HG03457 (cell line): Measurements from ENCODE around the gene MT4.

Source experiments
- ATAC-seq: cut with Tn5 transposase; IDR thresholded peaks from one replicate; pipeline ENCODE4 v1.9.1; 2021; ENCODE audit warnings: moderate number of reproducible peaks; ENCODE audit not compliant: unreplicated experiment

Gene MT4

DNA sequence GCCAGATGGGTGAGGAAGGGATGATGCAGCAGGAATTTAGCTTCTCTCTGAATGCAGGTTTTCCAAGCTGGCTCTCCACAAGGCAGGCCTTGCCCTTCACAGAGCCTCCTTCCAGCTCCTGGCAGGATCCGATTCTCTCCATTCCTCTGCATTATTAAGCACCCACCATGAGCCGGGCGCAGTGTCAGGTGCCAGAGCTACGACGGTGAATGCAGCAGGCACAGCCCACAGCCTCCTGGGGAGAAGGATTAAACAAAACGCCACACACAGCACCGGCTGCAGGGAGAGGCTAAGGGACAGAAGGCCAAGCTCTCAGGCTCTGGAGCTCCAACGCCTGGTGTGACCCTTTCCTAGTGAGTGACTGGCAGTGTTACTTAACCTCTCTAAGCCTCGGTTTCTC is 36.5 kb downstream of the MT4 start:
- ATAC-seq: no peak

DNA sequence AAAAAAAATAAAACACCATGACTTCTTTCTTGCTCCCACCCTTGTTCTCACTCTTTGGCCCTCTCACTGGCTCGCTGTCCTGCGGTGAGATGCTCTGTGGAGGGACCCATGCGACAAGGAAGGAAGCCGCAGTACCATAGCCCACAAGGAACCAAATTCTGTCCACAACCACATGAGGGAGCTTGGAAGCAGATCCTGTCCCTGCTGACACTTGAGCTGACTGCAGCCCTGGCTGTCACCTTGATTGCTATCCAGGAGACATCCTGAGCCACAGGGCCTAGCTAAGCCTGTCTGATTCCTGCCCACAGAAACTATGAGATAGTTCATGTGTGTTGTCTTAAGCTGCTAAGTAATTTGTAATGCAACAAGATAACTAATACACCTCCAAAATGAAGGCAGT is 38.7 kb downstream of the MT4 start:
- no peak for ATAC-seq

DNA sequence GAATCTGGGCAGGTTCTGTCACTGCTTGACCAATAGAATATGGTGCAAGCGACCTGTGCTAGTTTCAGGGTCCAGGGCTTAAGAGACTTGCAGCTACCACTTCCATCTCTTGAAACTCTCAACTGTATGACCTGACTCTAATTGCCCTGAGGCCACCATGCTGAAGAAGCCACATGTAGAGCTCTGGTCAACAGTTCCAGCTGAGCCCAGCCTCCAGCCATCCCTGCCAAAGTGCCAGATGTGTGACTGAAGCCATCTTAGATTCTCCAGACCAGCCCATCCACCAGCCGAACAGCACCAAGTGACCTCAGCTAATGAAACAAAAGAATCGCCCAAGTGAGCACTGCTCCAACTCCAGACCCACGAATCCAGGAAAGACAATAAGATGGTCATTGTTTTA is 40.1 kb downstream of the MT4 start:
- no peak for ATAC-seq

DNA sequence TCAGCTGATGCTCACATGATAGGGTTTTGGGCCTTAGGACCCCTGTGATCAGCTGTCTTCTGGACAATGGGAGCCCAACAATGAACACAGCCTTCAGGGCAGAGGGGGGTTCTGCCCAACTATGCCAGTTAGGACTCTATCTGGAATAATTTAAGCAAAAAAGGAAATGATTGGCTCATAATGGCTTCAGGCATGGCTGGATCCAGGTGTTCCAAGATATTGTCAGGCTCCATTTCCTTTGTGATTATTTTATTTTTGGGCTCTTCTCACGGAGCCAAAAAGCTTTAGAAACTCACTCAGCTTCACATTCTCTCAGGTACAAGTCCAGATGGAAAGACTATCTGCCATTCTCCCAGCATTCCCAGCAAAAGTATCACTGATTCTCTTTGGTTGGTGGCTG is 40.6 kb downstream of the MT4 start:
- ATAC-seq: no peak

DNA sequence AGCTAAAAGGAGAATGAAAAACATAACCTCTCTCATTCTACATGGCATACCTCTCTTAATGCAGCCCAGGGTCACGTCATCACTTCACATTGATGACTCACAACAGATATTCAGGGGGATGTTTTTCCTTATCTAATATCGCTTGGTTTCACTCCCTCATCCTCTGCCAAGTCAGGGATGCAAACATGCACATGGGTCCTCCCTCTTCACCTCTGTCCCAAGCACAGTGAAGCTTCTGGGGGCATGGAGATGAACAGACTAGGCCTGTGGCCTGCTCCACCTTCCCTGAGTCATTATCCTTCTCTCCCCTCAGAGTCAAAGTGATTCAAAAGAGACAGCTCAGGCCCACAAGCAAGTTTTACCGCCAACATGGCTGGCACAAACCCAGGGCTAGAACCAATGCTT is 41.2 kb downstream of the MT4 start:
- no peak for ATAC-seq

DNA sequence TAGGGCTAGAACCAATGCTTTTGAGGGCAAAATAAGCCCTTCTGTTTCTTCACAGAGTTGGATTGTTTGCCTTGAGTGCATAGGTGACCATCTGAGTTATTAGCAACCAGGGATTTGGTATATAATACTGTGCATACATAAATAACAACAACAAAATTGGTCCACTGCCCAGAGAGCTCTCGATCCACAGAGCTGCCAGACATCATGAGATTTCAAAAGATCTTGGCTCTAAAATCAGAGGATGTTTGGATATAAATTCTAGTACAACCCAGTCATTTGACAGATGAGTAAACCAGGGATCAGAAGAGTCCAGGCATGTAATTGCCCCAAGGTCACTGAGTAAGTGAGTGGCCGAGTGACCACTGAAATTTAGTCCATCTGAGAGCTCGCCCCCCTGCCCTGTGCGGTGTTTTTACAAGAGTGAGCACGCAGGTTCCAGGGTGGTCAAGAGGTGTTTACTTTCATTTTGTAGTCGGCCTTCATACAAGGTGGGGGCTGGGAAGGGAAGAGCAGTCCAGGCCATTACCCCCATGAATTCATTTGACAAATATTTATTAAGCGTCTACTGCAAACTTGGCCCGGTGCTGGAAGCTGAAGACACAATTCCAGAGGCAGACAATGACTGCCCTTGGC is 41.7 kb downstream of the MT4 start:
- no peak for ATAC-seq

DNA sequence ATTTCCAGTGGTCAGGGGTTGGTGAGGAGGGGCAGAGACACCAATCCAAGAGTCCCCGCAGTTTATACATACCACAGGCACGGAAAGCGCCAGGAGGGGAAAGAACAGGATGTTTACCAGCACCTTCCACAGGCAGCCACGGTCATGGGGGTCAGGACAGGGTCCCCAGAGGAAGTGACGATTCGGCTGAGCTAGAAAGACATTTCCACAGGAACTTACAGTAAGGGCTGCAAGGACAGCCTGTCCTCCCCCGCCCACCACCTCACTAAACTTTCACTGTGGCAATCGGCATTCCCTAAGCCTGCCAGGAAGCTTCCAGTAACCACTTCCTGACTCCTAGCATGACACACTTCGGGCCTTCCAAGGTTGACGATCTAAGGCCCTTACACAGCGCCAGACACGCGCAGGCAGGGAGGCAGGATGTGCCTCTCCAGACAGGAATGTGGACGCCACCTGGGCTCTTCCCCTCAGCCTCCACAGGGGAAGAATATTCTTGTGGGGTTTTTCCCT is 42.3 kb downstream of the MT4 start:
- ATAC-seq: no peak

DNA sequence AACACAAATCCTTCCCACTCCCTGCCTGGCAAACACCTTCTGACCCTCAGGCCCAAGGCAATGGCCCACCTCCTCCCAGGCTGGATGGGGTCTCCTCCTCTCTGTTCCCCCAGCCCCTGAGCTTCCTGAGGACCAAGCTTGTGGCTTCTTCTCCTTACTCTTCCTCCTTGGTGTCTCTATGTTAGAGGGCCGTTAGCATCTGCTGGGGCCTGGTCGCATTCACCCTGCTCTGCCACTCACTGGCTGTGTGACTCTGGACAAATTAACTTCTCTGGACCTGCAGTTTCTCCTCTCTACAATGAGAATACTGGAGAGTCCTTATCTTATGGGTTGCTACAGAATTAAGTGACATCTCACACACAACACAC is 42.8 kb downstream of the MT4 start:
- ATAC-seq: no peak

DNA sequence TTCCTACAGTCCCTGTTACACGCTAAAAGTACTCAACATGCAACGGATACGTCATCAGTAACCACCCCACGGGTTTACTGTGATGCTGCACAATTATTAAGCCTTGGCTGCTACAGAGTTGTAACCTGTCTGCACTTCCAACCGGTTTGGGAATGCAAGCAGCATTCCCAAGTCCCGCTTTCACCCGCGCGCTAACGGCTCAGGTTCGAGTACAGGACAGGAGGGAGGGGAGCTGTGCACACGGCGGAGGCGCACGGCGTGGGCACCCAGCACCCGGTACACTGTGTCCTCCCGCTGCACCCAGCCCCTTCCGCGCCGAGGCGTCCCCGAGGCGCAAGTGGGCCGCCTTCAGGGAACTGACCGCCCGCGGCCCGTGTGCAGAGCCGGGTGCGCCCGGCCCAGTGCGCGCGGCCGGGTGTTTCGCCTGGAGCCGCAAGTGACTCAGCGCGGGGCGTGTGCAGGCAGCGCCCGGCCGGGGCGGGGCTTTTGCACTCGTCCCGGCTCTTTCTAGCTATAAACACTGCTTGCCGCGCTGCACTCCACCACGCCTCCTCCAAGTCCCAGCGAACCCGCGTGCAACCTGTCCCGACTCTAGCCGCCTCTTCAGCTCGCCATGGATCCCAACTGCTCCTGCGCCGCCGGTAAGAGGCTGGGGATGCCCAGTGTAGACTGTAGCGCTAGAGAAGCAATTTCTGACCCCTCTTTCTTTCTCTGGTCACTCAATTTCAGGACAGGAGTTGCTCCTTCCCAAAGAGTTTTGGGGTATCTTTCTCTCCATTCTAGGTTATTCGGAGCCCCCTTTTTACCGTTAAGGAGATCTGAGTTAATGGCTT is 43.4 kb downstream of the MT4 start, which contains the start of gene MT2A:
TSS of gene MT2A (plus strand) at position 542 of the 833 bp plus-strand sequence. CDS start at position 614, 72 bp downstream.
- peak; percentile 66 for ATAC-seq

DNA sequence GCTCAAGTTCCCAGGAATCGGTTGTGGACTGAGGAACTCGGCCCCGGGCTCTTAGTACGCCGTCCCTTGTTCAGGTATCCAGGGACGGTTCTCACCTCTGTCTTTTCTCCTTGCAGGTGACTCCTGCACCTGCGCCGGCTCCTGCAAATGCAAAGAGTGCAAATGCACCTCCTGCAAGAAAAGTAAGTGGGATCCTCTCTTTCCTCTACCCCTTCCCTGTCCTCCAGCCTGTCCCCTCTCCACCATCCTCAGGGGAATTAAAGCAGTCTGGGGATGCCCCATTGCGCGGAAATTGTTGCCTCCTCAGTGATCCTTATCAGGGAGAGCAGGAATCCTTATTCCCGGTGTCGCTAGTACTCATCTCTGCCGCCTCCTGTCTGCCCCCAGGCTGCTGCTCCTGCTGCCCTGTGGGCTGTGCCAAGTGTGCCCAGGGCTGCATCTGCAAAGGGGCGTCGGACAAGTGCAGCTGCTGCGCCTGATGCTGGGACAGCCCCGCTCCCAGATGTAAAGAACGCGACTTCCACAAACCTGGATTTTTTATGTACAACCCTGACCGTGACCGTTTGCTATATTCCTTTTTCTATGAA is 44.1 kb downstream of the MT4 start:
- no peak for ATAC-seq

DNA sequence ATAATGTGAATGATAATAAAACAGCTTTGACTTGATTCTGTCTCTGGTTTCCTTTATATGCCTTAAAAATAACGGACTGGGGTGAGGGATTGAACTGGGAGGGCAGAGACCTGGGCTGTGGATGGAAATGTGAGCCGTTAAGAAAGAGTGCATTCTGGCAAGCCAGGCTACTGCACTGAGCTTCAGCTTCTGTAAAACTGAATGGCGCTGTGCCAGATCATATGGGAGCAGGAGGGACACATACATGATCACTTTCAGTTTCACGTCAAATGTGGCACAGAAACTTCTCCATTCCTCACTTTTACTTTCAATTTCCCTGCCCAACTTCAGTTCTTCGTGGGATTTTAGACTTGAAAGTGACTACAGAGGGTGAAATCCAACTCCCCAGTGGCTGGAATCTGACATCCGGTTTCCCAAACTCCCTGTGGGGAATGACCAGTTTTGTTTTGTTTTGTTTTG is 44.6 kb downstream of the MT4 start:
- no peak for ATAC-seq

DNA sequence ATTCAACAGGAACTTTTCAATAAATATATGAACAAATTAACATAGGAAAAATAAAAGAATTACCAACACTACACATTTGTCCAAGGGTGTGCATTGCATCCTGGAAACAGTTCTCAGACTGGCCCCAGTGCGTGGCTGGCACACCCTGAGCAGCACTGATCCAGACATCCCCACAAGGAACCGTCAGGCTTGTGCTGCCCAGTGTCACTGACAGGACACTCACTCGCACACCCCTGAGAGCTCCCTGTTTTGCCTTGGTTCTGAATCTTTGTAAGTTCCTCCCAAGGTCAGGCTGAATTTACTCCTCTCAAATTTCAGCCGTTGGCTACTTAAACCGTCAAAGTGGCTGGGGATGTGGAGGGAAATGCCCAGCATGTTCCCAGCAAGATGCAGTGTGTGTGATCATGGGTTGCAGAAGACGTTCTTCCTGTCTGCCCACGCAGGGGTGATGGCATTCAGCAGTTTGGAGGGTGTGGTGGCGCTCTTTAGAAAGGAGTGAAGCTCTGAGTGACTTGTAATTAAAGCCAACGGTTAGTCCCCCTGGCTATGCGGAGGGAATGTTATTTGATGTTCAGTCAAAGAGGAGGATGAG is 45.2 kb downstream of the MT4 start:
- no peak for ATAC-seq

DNA sequence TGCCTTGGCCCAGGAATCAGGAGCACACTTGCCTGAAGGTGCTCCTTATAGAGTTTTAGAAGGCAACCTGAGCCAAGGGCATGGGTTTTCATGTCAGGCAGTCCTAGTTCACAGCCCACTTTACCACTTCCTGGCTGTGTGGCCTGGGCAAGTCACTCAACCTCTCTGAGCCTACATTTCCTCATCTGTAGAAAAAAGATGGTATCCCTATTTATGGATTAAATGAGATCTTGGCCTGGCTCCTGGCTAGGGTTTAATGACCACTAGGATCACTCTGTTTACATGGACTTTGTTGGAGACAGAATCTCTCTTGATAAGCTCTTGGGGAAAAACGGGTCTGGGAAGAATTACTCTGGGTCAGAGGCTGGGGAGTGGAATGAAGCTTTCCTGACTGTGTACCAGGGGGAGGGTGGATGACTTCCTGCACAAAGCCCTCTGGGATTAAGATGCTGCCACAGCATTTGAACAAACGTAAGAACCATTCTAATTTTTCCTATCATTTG is 45.8 kb downstream of the MT4 start:
- no peak for ATAC-seq

DNA sequence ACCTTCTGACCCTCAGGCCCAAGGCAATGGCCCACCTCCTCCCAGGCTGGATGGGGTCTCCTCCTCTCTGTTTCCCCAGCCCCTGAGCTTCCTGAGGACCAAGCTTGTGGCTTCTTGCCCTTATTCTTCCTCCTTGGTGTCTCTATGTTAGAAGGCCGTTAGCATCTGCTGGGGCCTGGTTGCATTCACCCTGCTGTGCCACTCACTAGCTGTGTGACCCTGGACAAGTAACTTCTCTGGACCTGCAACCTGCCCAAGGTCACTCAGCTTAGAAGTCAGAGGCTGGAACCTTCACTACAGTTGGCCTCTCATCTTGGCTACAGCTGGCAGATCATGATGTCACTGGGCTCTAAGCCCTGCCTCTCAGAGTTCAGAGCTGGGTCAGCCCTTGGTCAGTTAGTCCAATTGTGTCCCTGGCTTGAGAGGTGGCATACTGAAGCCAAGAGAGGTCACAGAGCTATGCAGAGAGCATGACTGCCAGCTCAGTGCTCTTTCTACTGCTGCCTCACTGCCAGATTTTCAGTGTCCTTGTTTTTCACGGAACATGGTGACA is 46.5 kb downstream of the MT4 start:
- no peak for ATAC-seq

DNA sequence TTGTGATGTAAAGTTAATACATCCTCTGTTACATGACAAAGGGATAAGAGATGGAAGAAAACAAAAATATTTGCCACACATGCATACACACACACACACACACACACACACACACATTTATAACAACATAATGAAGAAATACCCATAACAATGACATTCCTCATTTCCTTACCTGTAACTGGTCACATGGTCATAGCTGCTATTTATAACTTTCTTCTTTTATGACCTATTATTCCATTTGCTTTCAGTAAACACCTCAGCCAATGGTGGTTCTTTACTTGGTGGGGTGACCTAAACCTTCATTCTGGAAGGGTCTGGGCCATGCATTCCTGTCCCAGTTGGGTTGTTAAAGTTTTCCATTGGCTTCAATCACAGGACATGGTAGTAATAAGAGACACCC is 48.8 kb downstream of the MT4 start:
- ATAC-seq: no peak

DNA sequence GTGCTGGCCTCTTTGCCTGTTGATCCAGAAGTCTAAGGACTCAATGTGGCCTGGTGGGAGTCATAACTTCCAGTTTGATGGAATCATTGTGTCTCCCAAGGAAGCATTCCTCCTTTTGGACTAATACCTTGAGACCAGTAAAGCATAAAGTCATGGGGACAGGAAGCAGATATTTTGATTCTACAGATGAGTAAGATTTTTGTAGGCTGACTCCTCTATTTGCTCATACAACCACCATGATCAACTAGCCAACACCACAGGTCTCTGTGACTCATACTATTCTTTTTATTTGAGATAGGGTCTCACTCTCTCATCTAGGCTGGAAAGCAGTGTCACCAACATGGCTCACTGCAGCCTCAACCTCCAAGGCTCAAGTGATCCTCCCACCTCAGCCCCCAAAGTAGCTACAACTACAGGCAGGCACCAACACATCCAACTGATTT is 49.7 kb downstream of the MT4 start:
- no peak for ATAC-seq

DNA sequence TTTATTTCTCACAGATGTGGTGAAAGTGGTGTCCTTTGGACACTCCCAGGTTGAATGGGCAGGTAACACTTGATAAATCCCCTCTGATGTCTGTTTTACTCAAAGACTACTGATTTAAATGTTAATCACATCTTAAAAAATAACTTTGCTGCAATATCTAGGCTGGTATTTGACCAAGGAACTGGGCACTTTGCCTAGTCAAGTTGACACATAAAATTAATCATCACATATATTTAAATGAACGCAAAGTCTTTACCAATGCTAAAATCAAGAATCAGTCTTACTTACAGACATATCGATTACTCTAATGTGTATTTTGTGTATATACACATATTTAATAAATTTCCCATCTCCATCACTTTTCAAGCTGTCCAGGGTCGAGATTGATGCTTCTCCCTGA is 50.5 kb downstream of the MT4 start:
- no peak for ATAC-seq

DNA sequence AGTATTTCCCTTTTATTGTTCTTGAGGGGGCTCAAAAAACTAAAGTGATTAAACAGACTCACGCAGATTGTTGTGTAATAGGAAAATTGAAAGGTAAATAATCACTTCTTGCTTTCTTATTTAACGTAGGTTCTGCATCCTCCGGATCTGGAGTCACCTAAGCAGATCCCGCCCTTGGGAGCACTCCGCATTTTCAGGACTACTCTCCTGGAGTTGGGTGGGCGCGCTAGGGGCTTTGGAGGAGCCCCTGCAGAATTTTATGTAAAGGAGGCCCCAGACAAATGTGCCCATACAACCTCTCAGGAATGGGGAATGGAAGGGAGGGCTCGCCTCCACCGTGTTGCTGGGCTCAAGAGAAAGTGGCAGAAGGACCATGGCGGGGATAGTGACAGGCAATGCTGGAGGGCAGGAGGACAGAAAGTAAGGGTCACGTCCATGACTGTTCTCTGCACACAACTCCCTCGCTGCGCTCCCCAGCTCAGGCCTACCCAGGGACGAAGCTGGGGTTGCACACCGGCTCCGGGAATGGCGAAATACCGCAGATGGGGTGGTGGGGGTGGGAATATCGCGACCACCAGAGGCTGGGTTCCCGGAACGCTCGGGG is 51.8 kb downstream of the MT4 start:
- no peak for ATAC-seq

DNA sequence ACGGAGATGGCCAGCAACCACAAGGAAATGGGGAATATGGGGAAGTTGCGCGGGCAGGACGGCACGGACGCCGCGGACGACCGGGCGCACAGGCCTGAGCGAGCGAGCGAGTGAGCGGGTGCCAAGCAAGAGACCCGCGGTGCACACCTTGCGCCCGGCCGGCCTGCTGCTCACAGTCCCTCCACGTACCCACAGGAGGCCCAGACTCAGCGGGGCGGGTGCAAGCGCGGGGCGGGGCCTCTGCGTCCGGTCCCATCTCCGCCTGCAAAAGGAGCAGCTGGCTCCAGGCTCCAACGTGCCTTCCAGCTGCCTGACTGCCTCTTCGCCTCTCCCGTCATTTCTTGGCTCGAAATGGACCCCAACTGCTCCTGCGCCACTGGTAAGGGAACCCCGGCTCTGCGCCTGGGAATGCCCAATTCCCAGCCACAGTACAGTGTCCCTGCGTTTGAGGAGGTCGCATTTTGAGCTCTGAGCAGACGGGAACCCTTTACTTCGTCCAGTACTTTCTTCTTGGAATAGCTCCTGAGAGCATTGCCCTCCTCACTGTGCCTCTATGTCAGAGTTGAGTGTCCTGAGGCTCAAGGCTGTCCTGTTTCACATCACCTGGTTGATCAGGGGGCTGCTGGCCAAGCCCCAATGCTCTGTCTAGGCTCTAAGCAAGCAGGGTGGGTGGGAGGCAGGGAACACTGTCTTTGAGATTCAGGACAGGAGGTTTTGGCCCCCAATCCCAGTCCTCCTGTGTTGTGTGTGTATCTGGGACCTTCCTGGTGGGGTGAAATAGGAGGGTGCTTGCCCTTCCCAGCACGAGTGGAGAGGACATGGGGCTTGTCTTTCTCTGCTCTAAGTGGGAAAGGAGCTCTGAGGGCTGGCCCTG is 52.6 kb downstream of the MT4 start:
- peak; percentile 53 for ATAC-seq

DNA sequence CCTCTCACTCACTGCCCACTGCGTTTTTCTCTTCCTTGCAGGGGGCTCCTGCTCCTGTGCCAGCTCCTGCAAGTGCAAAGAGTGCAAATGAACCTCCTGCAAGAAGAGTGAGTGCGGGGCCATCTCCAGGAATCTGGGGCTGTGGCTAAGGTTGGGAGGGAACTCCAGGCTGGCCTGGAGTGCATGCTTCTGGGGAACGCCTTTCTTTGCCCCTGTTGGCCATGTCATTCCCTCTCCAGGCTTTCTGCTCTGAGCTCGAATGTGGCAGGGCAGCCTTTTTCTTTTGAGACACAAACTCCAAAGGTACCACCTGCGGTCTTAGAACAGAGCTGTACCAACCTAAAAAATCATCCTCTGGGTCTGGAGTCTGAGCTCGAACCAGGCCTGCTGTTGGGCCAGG is 53.3 kb downstream of the MT4 start:
- no peak for ATAC-seq
